Measurements from ENCODE around the gene EYA3.
"Not testable (repeated sequence)": the region's sequence is repeated elsewhere in the genome, so short reads cannot be mapped to it uniquely, and the experiment has no call there.

EYA3 gene

DNA sequence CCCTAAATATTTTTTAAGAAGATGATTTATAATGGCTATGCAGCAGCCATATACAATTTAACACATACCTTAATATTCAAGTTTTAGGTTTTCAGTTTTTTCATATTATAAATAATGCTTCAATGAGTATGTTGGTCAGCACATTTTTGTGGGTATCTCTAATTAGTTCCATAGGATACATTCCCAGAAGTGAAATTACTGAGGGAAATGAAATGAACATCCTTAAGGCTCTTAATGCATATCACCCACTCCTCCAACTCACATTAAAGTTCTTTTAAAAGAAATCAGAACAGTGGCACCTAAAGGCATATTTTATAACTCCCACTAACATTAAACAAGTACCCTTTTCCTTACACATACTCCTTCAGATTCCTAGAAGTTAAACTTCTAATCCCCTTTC is 56.1 kb downstream of the EYA3 start:
- H3K27me3 ChIP-seq (ENCODE audit: control insufficient read depth in 5 of 5, insufficient read depth in 4 of 5, low read length in 5 of 5), result no peaks in the 10 kb centered on the region
- H3K4me3 ChIP-seq (ENCODE audit: low read depth in 1 of 5, low read length in 5 of 5), result no peak overlapping the region
- no peak overlapping the region for H3K9ac ChIP-seq (ENCODE audit: low read length in 5 of 5)
- H3K9me3 ChIP-seq (ENCODE audit: control insufficient read depth in 5 of 5, low read length in 5 of 5), result no peaks in the 10 kb centered on the region
- peaks cover 0 to 3% (median 0%) of the 10 kb centered on the region in 5 donors for H3K4me1 ChIP-seq (ENCODE audit: control insufficient read depth in 5 of 5, insufficient read depth in 5 of 5, low read length in 5 of 5)
- H3K27ac ChIP-seq (ENCODE audit: low read depth, low read length), result no peak overlapping the region
- peaks cover 0 to 13% (median 7%) of the 10 kb centered on the region in 5 donors for H3K36me3 ChIP-seq (ENCODE audit: control insufficient read depth in 5 of 5, insufficient read depth in 5 of 5, low read length in 5 of 5)

GRCh38 chr1:28031173-28031572 is 57.2 kb downstream of the EYA3 start:
- Histone ChIP-seq H3K27me3 (ENCODE audit: control insufficient read depth in 5 of 5, insufficient read depth in 4 of 5, low read length in 5 of 5) (no peaks in the 10 kb centered on the region), H3K9me3 (ENCODE audit: control insufficient read depth in 5 of 5, low read length in 5 of 5) (no peaks in the 10 kb centered on the region), H3K4me1 (ENCODE audit: control insufficient read depth in 5 of 5, insufficient read depth in 5 of 5, low read length in 5 of 5) (peaks cover 0 to 3% (median 0%) of the 10 kb centered on the region in 5 donors), H3K36me3 (ENCODE audit: control insufficient read depth in 5 of 5, insufficient read depth in 5 of 5, low read length in 5 of 5) (peaks cover 0 to 11% (median 10%) of the 10 kb centered on the region in 5 donors), H3K9ac (ENCODE audit: low read length in 5 of 5) (no peak overlapping the region), H3K4me3 (ENCODE audit: low read depth in 1 of 5, low read length in 5 of 5) (no peak overlapping the region), H3K27ac (ENCODE audit: low read depth, low read length) (no peak overlapping the region)

- no peaks in the 10 kb centered on the region for H3K9me3 ChIP-seq (ENCODE audit: control insufficient read depth in 5 of 5, low read length in 5 of 5)
- H3K36me3 ChIP-seq (ENCODE audit: control insufficient read depth in 5 of 5, insufficient read depth in 5 of 5, low read length in 5 of 5), result peaks cover 0 to 9% (median 8%) of the 10 kb centered on the region in 5 donors
- H3K4me1 ChIP-seq (ENCODE audit: control insufficient read depth in 5 of 5, insufficient read depth in 5 of 5, low read length in 5 of 5), result peaks cover 0 to 3% (median 0%) of the 10 kb centered on the region in 5 donors
- no peaks in the 10 kb centered on the region for H3K27me3 ChIP-seq (ENCODE audit: control insufficient read depth in 5 of 5, insufficient read depth in 4 of 5, low read length in 5 of 5)
- no peak overlapping the region for H3K27ac ChIP-seq (ENCODE audit: low read depth, low read length)
- no peak overlapping the region for H3K4me3 ChIP-seq (ENCODE audit: low read depth in 1 of 5, low read length in 5 of 5)
- H3K9ac ChIP-seq (ENCODE audit: low read length in 5 of 5), result no peak overlapping the region
Measured at GRCh38 chr1:28028873-28029654, 59.3 kb downstream of the EYA3 start.

DNA sequence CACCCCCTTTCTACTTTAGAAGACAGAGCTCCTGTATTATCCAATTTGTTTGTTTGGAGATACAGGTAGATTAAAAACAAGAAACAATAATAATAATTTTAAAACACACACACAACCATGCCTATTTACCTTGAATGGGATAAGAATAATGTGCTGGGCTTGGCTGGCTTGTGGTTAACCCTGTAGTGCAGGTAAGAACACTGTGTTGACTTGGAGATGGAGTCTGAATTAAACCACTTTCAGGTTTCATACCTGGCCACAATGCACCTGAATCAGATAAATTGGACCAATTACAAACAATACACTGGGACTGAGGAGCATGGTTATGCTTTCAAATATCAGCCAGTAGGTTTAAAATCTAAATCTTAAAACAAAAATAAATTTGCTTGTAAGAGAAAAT is 60.8 kb downstream of the EYA3 start:
- Histone ChIP-seq H3K4me3 (ENCODE audit: low read depth in 1 of 5, low read length in 5 of 5) (no peak overlapping the region), H3K9me3 (ENCODE audit: control insufficient read depth in 5 of 5, low read length in 5 of 5) (no peaks in the 10 kb centered on the region), H3K27ac (ENCODE audit: low read depth, low read length) (no peak overlapping the region), H3K36me3 (ENCODE audit: control insufficient read depth in 5 of 5, insufficient read depth in 5 of 5, low read length in 5 of 5) (peaks cover 0 to 9% (median 8%) of the 10 kb centered on the region in 5 donors), H3K4me1 (ENCODE audit: control insufficient read depth in 5 of 5, insufficient read depth in 5 of 5, low read length in 5 of 5) (peaks cover 0 to 3% (median 0%) of the 10 kb centered on the region in 5 donors), H3K27me3 (ENCODE audit: control insufficient read depth in 5 of 5, insufficient read depth in 4 of 5, low read length in 5 of 5) (no peaks in the 10 kb centered on the region), H3K9ac (ENCODE audit: low read length in 5 of 5) (no peak overlapping the region)

GRCh38 chr1:28027238-28027637 is 61.2 kb downstream of the EYA3 start:
- Histone ChIP-seq H3K4me3 (ENCODE audit: low read depth in 1 of 5, low read length in 5 of 5) (no peak overlapping the region), H3K9ac (ENCODE audit: low read length in 5 of 5) (no peak overlapping the region), H3K27ac (ENCODE audit: low read depth, low read length) (no peak overlapping the region), H3K4me1 (ENCODE audit: control insufficient read depth in 5 of 5, insufficient read depth in 5 of 5, low read length in 5 of 5) (peaks cover 0 to 3% (median 0%) of the 10 kb centered on the region in 5 donors), H3K27me3 (ENCODE audit: control insufficient read depth in 5 of 5, insufficient read depth in 4 of 5, low read length in 5 of 5) (no peaks in the 10 kb centered on the region), H3K36me3 (ENCODE audit: control insufficient read depth in 5 of 5, insufficient read depth in 5 of 5, low read length in 5 of 5) (peaks cover 0 to 9% (median 8%) of the 10 kb centered on the region in 5 donors), H3K9me3 (ENCODE audit: control insufficient read depth in 5 of 5, low read length in 5 of 5) (no peaks in the 10 kb centered on the region)

DNA sequence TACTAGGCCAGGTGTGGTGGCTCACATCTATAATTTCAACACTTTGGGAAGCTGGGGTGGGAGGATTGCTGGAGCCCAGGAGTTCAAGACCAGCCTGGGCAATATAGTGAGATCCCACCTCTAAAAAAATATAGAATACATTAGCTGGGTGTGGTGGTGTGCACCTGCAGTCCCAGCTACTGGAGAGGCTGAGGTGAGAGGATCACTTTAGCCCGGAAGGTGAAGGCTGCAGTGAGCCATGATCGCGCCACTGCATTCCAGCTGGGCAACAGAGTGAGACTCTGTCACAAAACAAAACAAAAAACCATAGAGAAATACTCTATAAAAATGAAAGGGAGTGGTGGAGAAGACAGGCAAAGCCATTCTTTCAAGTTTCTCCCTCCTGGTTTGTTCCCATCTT is 62.1 kb downstream of the EYA3 start:
- Histone ChIP-seq H3K4me1 (ENCODE audit: control insufficient read depth in 5 of 5, insufficient read depth in 5 of 5, low read length in 5 of 5) (peaks cover 0 to 3% (median 0%) of the 10 kb centered on the region in 5 donors), H3K36me3 (ENCODE audit: control insufficient read depth in 5 of 5, insufficient read depth in 5 of 5, low read length in 5 of 5) (peaks cover 0 to 9% (median 5%) of the 10 kb centered on the region in 5 donors), H3K4me3 (ENCODE audit: low read depth in 1 of 5, low read length in 5 of 5) (no peak overlapping the region), H3K9me3 (ENCODE audit: control insufficient read depth in 5 of 5, low read length in 5 of 5) (no peaks in the 10 kb centered on the region), H3K27ac (ENCODE audit: low read depth, low read length) (no peak overlapping the region), H3K9ac (ENCODE audit: low read length in 5 of 5) (no peak overlapping the region), H3K27me3 (ENCODE audit: control insufficient read depth in 5 of 5, insufficient read depth in 4 of 5, low read length in 5 of 5) (no peaks in the 10 kb centered on the region)

DNA sequence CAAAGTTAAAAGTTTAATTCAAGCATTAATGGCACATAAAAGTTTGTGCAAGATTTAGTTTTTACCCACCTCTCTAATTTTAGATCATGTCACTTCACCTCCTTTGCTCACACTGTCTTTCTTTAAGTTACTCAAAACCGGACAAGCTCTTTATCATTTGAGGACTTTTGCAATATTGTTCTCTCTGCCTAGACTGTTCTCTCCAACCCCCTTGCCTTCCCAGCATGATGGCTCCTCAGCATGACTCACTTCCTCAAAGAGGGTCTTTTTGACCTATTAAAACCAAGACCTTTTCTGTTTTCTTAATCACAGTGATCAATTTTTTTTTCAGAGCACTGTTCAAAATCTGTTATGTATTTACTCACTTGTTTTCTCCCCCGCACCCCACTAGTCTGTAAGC is 67.3 kb downstream of the EYA3 start:
- Histone ChIP-seq H3K27ac (ENCODE audit: low read depth, low read length) (no peak overlapping the region), H3K27me3 (ENCODE audit: control insufficient read depth in 5 of 5, insufficient read depth in 4 of 5, low read length in 5 of 5) (no peaks in the 10 kb centered on the region), H3K36me3 (ENCODE audit: control insufficient read depth in 5 of 5, insufficient read depth in 5 of 5, low read length in 5 of 5) (peaks cover 3 to 16% (median 9%) of the 10 kb centered on the region in 5 donors), H3K4me1 (ENCODE audit: control insufficient read depth in 5 of 5, insufficient read depth in 5 of 5, low read length in 5 of 5) (no peaks in the 10 kb centered on the region), H3K4me3 (ENCODE audit: low read depth in 1 of 5, low read length in 5 of 5) (no peak overlapping the region), H3K9me3 (ENCODE audit: control insufficient read depth in 5 of 5, low read length in 5 of 5) (no peaks in the 10 kb centered on the region), H3K9ac (ENCODE audit: low read length in 5 of 5) (no peak overlapping the region)

DNA sequence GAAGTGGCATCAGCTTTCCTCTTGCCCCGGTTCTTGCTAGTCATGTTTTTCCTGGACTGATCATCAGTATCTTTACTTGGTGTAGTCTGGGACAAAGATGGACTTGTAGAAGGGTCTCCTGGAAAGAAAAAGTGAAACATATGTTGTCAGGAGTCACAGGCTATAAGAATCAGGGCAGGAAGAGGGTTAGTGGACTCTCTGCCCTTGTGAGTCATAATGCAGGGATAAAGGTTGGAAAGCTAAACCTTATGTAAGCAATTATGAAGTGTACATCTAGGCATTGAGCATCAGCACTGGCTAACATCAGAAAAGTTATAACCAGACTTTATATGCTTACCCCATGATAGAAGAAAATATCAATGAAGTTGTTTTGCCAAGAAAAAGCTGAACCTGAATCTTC is 77.4 kb downstream of the EYA3 start:
- no peaks in the 10 kb centered on the region for H3K27me3 ChIP-seq (ENCODE audit: control insufficient read depth in 5 of 5, insufficient read depth in 4 of 5, low read length in 5 of 5)
- no peak overlapping the region for H3K9ac ChIP-seq (ENCODE audit: low read length in 5 of 5)
- peaks cover 24 to 53% (median 35%) of the 10 kb centered on the region in 5 donors for H3K36me3 ChIP-seq (ENCODE audit: control insufficient read depth in 5 of 5, insufficient read depth in 5 of 5, low read length in 5 of 5)
- H3K27ac ChIP-seq (ENCODE audit: low read depth, low read length), result no peak overlapping the region
- H3K9me3 ChIP-seq (ENCODE audit: control insufficient read depth in 5 of 5, low read length in 5 of 5), result no peaks in the 10 kb centered on the region
- H3K4me1 ChIP-seq (ENCODE audit: control insufficient read depth in 5 of 5, insufficient read depth in 5 of 5, low read length in 5 of 5), result peaks cover 0 to 3% (median 0%) of the 10 kb centered on the region in 5 donors
- H3K4me3 ChIP-seq (ENCODE audit: low read depth in 1 of 5, low read length in 5 of 5), result no peak overlapping the region

DNA sequence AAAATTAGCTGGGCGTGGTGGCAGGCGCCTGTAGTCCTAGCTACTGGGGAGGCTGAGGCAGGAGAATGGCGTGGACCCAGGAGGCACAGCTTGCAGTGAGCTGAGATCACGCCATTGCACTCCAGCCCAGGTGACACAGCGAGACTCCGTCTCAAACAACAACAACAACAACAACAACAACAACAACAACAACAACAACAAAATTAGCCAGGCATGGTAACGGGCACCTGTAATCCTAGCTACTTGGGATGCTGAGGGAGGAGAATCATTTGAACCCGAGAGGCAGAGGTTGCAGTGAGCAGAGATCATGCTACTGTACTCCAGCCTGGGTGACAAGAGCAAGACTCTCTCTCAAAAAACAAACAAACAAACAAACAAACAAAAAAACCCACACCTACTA is 85.3 kb downstream of the EYA3 start:
- H3K9ac ChIP-seq (ENCODE audit: low read length in 5 of 5); H3K4me1 ChIP-seq (ENCODE audit: control insufficient read depth in 5 of 5, insufficient read depth in 5 of 5, low read length in 5 of 5); H3K27me3 ChIP-seq (ENCODE audit: control insufficient read depth in 5 of 5, insufficient read depth in 4 of 5, low read length in 5 of 5); H3K4me3 ChIP-seq (ENCODE audit: low read depth in 1 of 5, low read length in 5 of 5); H3K9me3 ChIP-seq (ENCODE audit: control insufficient read depth in 5 of 5, low read length in 5 of 5); H3K27ac ChIP-seq (ENCODE audit: low read depth, low read length): not testable (repeated sequence)
- peaks cover 21 to 43% (median 30%) of the 10 kb centered on the region in 5 donors for H3K36me3 ChIP-seq (ENCODE audit: control insufficient read depth in 5 of 5, insufficient read depth in 5 of 5, low read length in 5 of 5)

DNA sequence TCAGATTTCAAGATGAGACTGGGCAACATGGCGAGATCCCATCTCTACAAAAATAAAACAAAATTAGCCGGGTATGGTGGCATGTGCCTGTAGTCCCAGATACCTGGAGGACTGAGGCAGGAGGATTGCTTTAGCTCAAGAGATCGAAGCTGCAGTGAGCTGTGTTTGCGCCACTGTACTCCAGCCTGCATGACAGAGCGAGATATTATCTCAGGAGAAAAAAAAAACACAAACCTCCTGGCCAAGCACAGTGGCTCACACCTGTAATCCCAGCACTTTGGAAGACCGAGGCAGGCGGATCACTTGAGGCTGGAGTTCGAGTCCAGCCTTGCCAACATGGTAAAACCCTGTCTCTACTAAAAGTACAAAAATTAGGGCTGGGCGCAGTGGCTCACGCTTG is 85.8 kb downstream of the EYA3 start:
- H3K9ac ChIP-seq (ENCODE audit: low read length in 5 of 5), result no peak overlapping the region
- H3K4me1 ChIP-seq (ENCODE audit: control insufficient read depth in 5 of 5, insufficient read depth in 5 of 5, low read length in 5 of 5), result peaks cover 0 to 3% (median 0%) of the 10 kb centered on the region in 5 donors
- H3K36me3 ChIP-seq (ENCODE audit: control insufficient read depth in 5 of 5, insufficient read depth in 5 of 5, low read length in 5 of 5), result peaks cover 26 to 48% (median 35%) of the 10 kb centered on the region in 5 donors
- H3K9me3 ChIP-seq (ENCODE audit: control insufficient read depth in 5 of 5, low read length in 5 of 5), result no peaks in the 10 kb centered on the region
- H3K4me3 ChIP-seq (ENCODE audit: low read depth in 1 of 5, low read length in 5 of 5), result no peak overlapping the region
- H3K27ac ChIP-seq (ENCODE audit: low read depth, low read length), result no peak overlapping the region
- no peaks in the 10 kb centered on the region for H3K27me3 ChIP-seq (ENCODE audit: control insufficient read depth in 5 of 5, insufficient read depth in 4 of 5, low read length in 5 of 5)

All from subcutaneous abdominal adipose tissue (tissue), 5 donors.